GM23248 (cell line): ENCODE results near the gene RHOJ.

ENCODE experiments used
- EZH2 ChIP-seq: fragments of 200-600 bp; sonication (generic); IDR thresholded peaks from 2 replicates; pipeline ENCODE4 v1.6.1; 2018; ENCODE audit warnings: antibody characterized with exemption, mild to moderate bottlenecking; ENCODE audit not compliant: insufficient read depth, poor library complexity, severe bottlenecking
- EZH2phosphoT487 ChIP-seq: fragments of 200-600 bp; sonication (generic); IDR thresholded peaks from 2 replicates; pipeline ENCODE4 v1.6.1; 2018; ENCODE audit warnings: antibody characterized with exemption, moderate library complexity, mild to moderate bottlenecking, low read depth; ENCODE audit not compliant: insufficient read depth

DNA sequence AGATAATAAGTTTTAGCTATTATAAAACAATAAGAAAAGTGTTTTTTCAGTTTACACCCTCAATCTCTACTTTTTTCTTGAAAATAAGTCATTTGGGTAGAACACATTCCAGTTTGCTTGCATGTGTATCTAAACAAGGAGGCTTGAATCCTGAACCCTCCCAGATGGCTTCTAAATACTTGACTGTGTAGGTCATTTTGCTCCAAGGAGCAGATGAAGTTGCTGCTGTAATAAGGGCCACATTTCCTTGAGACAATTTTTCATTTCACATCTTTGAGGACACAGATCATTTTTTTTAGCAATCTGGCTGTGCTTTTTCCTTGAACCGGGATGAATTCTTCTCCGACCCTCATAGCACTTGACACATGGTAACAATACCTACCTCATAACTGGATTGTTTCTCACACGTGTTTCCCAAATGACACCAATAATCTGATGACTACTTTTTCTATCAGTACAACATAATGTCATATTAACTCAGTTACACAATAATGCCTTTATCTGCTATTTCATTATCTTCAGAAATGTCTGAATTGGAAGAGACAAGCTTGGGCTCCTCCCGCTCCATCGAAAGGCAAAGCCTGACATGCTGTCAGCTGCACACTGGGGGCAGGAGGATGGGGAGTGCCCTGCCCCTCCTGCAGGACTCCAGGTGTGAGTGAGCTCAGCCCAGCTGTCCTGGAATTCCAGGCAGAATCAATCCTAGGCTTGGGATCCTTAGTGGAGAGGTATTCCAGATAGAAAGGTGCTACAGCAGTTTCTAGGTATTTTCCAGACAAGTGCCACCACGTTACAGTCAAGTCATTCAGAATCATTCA is 83.6 kb downstream of the RHOJ start:
- TF ChIP-seq EZH2phosphoT487 = no peak
- TF ChIP-seq EZH2 = no peak
